ENCODE measurements around the gene CD9.
"Not testable (repeated sequence)": the region's sequence is repeated elsewhere in the genome, so short reads cannot be mapped to it uniquely, and the experiment has no call there.

CD9 gene

GRCh38 chr12:6198556-6198955, 1.6 kb upstream of the CD9 start:
- DNase-seq (ENCODE audit: low read depth in 4 of 4, low spot score in 1 of 4), result no peak

GRCh38 chr12:6198985-6199530, 1.1 kb upstream of the CD9 start:
- no peak for DNase-seq (ENCODE audit: low read depth in 4 of 4, low spot score in 1 of 4)

- DNase-seq (ENCODE audit: low read depth in 4 of 4, low spot score in 1 of 4), result no peak
Measured at GRCh38 chr12:6199531-6200255, 507 bp upstream of the CD9 start.

GRCh38 chr12:6201213-6201608, 1.0 kb downstream of the CD9 start:
- DNase-seq (ENCODE audit: low read depth in 4 of 4, low spot score in 1 of 4), result no peak

- DNase-seq (ENCODE audit: low read depth in 4 of 4, low spot score in 1 of 4), result no peak
Measured at GRCh38 chr12:6201826-6202225, 1.6 kb downstream of the CD9 start.

- DNase-seq (ENCODE audit: low read depth in 4 of 4, low spot score in 1 of 4), result no peak
Measured at GRCh38 chr12:6202304-6202703, 2.1 kb downstream of the CD9 start.

GRCh38 chr12:6202846-6203245, 2.6 kb downstream of the CD9 start:
- DNase-seq (ENCODE audit: low read depth in 4 of 4, low spot score in 1 of 4), result no peak

GRCh38 chr12:6203601-6204000, 3.4 kb downstream of the CD9 start:
- no peak for DNase-seq (ENCODE audit: low read depth in 4 of 4, low spot score in 1 of 4)

- no peak for DNase-seq (ENCODE audit: low read depth in 4 of 4, low spot score in 1 of 4)
Measured at GRCh38 chr12:6204533-6205143, 4.4 kb downstream of the CD9 start.

- DNase-seq (ENCODE audit: low read depth in 4 of 4, low spot score in 1 of 4), result no peak
Measured at GRCh38 chr12:6205144-6205539, 4.9 kb downstream of the CD9 start.

GRCh38 chr12:6205761-6206160, 5.6 kb downstream of the CD9 start:
- no peak for DNase-seq (ENCODE audit: low read depth in 4 of 4, low spot score in 1 of 4)

GRCh38 chr12:6206327-6206726, 6.1 kb downstream of the CD9 start:
- no peak for DNase-seq (ENCODE audit: low read depth in 4 of 4, low spot score in 1 of 4)

- no peak for DNase-seq (ENCODE audit: low read depth in 4 of 4, low spot score in 1 of 4)
Measured at GRCh38 chr12:6207259-6207925, 7.2 kb downstream of the CD9 start.

- no peak for DNase-seq (ENCODE audit: low read depth in 4 of 4, low spot score in 1 of 4)
Measured at GRCh38 chr12:6208130-6208529, 7.9 kb downstream of the CD9 start.

- DNase-seq (ENCODE audit: low read depth in 4 of 4, low spot score in 1 of 4), result not testable (repeated sequence)
Measured at GRCh38 chr12:6209428-6209827, 9.2 kb downstream of the CD9 start.

- DNase-seq (ENCODE audit: low read depth in 4 of 4, low spot score in 1 of 4), result no peak
Measured at GRCh38 chr12:6211421-6211869, 11.2 kb downstream of the CD9 start.

- DNase-seq (ENCODE audit: low read depth in 4 of 4, low spot score in 1 of 4), result no peak
Measured at GRCh38 chr12:6212086-6212485, 11.9 kb downstream of the CD9 start.

GRCh38 chr12:6213969-6214368, 13.8 kb downstream of the CD9 start:
- DNase-seq (ENCODE audit: low read depth in 4 of 4, low spot score in 1 of 4), result no peak

GRCh38 chr12:6214633-6215032, 14.4 kb downstream of the CD9 start:
- no peak for DNase-seq (ENCODE audit: low read depth in 4 of 4, low spot score in 1 of 4)

- no peak for DNase-seq (ENCODE audit: low read depth in 4 of 4, low spot score in 1 of 4)
Measured at GRCh38 chr12:6215120-6215807, 15.1 kb downstream of the CD9 start.

- DNase-seq (ENCODE audit: low read depth in 4 of 4, low spot score in 1 of 4), result no peak
Measured at GRCh38 chr12:6215932-6216494, 15.8 kb downstream of the CD9 start.

Data from stimulated activated CD4-positive, alpha-beta T cell treated with anti-CD3 and anti-CD28 coated beads, Interleukin-1b, Interleukin-23, amount 100 ng/mL, for 24 hours (primary cell).